ENCODE measurements around the gene ADAMTS9. TPM values are rescaled to one million over a fixed set of nuclear protein-coding genes. Genes with fewer than 3 reads are reported as not detected.

Gene ADAMTS9, protein sequence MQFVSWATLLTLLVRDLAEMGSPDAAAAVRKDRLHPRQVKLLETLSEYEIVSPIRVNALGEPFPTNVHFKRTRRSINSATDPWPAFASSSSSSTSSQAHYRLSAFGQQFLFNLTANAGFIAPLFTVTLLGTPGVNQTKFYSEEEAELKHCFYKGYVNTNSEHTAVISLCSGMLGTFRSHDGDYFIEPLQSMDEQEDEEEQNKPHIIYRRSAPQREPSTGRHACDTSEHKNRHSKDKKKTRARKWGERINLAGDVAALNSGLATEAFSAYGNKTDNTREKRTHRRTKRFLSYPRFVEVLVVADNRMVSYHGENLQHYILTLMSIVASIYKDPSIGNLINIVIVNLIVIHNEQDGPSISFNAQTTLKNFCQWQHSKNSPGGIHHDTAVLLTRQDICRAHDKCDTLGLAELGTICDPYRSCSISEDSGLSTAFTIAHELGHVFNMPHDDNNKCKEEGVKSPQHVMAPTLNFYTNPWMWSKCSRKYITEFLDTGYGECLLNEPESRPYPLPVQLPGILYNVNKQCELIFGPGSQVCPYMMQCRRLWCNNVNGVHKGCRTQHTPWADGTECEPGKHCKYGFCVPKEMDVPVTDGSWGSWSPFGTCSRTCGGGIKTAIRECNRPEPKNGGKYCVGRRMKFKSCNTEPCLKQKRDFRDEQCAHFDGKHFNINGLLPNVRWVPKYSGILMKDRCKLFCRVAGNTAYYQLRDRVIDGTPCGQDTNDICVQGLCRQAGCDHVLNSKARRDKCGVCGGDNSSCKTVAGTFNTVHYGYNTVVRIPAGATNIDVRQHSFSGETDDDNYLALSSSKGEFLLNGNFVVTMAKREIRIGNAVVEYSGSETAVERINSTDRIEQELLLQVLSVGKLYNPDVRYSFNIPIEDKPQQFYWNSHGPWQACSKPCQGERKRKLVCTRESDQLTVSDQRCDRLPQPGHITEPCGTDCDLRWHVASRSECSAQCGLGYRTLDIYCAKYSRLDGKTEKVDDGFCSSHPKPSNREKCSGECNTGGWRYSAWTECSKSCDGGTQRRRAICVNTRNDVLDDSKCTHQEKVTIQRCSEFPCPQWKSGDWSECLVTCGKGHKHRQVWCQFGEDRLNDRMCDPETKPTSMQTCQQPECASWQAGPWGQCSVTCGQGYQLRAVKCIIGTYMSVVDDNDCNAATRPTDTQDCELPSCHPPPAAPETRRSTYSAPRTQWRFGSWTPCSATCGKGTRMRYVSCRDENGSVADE (N-terminal part only)
- total RNA-seq: 5.8 and 10.2 TPM in 2 replicates

DNA sequence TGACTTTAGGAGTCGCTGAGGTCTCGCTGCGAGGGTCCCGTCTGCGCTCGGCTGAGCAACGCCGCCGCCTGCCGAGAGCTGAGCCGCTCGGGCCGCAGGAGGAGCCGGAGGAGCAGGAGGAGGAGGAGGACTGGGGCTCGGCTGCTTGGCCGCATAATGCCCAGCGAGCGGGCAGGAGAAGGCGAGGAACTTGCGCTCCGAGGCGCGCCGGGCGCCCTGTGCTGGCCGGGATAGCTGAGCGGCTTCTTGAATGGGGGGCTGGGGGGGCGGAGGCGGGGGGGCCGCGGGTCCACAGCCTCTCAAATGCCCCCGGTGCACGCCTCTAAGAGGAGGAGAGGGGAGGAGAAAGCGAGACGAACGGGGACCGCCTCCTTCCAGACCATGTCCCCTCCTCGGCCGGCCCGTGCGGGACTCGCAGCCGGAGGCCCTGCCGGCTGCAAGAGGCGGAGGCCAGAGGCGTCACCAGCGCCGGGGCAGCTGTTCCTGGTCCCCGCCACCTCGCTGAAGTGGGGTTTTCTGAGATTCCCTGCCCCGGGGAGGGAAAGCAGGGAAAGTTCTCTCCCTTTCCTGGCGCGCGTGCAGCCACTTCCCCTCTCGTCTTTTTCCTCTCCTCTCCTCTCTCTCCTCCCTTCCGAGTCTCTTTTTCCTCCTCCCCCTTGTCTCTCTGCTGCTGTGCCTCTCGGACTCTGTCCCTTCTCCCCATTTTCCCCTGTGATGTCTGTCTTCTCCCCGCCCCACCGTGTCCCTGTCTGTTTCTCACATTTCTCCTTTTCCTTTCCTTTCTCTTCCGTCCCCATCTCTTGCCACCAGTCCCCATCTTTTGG is at the start of gene ADAMTS9:
ADAMTS9 (minus strand) TSS at position 220 of the 824 bp plus-strand sequence. CDS start 343 bp downstream, outside the sequence.

Small RNAs within 50 kb of the gene (small RNA-seq; reads per million reads assigned to genes)
- not detected for gene RNU6-739P
